HEK293 (cell line): ENCODE results near the gene QRICH1.
A peak's percentile ranks its signal among the peaks of the same experiment; 100 is the strongest.

Experiments
- GFI1B ChIP-seq: fragments of 450-650 bp; formaldehyde crosslinking; IDR thresholded peaks from 2 replicates; pipeline ENCODE4 v1.5.1; 2016; ENCODE audit warnings: missing biosample characterization, missing genetic modification characterization
- MYNN ChIP-seq: fragments of 450-650 bp; formaldehyde crosslinking; IDR thresholded peaks from 2 replicates; pipeline ENCODE4 v1.5.1; 2016; ENCODE audit warnings: missing biosample characterization, missing genetic modification characterization, borderline replicate concordance
- SCRT2 ChIP-seq: fragments of 450-650 bp; formaldehyde crosslinking; IDR thresholded peaks from 2 replicates; pipeline ENCODE4 v1.5.1; 2016; ENCODE audit warnings: missing biosample characterization, missing genetic modification characterization
- TRIM28 ChIP-seq: IDR thresholded peaks from 2 replicates; pipeline ENCODE4 v1.6.1; 2011; ENCODE audit warnings: low read length, control low read depth, borderline replicate concordance
- ZBTB44 ChIP-seq: fragments of 450-650 bp; IDR thresholded peaks from 2 replicates; pipeline ENCODE4 v1.5.1; 2018; ENCODE audit warnings: missing biosample characterization, mild to moderate bottlenecking, missing genetic modification characterization
- ZEB2 ChIP-seq: fragments of 450-650 bp; formaldehyde crosslinking; IDR thresholded peaks from 2 replicates; pipeline ENCODE4 v1.5.1; 2016; ENCODE audit warnings: missing biosample characterization, missing genetic modification characterization
- ZNF132 ChIP-seq: fragments of 450-650 bp; formaldehyde crosslinking; IDR thresholded peaks from 2 replicates; pipeline ENCODE4 v1.5.1; 2017; ENCODE audit warnings: missing biosample characterization, missing genetic modification characterization, borderline replicate concordance
- ZNF146 ChIP-seq: fragments of 450-650 bp; formaldehyde crosslinking; IDR thresholded peaks from 2 replicates; pipeline ENCODE4 v1.5.1; 2016; ENCODE audit warnings: missing biosample characterization, missing genetic modification characterization
- ZNF16 ChIP-seq: fragments of 450-650 bp; formaldehyde crosslinking; IDR thresholded peaks from 2 replicates; pipeline ENCODE4 v1.5.1; 2016; ENCODE audit warnings: low read depth, missing biosample characterization, missing genetic modification characterization
- ZNF174 ChIP-seq: fragments of 450-650 bp; formaldehyde crosslinking; IDR thresholded peaks from 2 replicates; pipeline ENCODE4 v1.5.0; 2017; ENCODE audit warnings: missing biosample characterization, mild to moderate bottlenecking, missing genetic modification characterization
- ZNF19 ChIP-seq: fragments of 450-650 bp; formaldehyde crosslinking; IDR thresholded peaks from 2 replicates; pipeline ENCODE4; 2016; ENCODE audit warnings: missing biosample characterization, missing genetic modification characterization, low read depth
- ZNF211 ChIP-seq: fragments of 450-650 bp; formaldehyde crosslinking; IDR thresholded peaks from 2 replicates; pipeline ENCODE4 v1.5.1; 2016; ENCODE audit warnings: low read depth, missing biosample characterization, missing genetic modification characterization
- ZNF223 ChIP-seq: fragments of 450-650 bp; formaldehyde crosslinking; IDR thresholded peaks from 2 replicates; pipeline ENCODE4 v1.5.1; 2016; ENCODE audit warnings: missing biosample characterization, missing genetic modification characterization
- ZNF266 ChIP-seq: fragments of 450-650 bp; formaldehyde crosslinking; IDR thresholded peaks from 2 replicates; pipeline ENCODE4 v1.5.1; 2016; ENCODE audit warnings: missing biosample characterization, missing genetic modification characterization, low read depth
- ZNF335 ChIP-seq: fragments of 450-650 bp; formaldehyde crosslinking; conservative IDR thresholded peaks from 2 replicates; pipeline ENCODE4 v1.5.1; 2016; ENCODE audit warnings: missing biosample characterization, missing genetic modification characterization
- ZNF501 ChIP-seq: fragments of 450-650 bp; formaldehyde crosslinking; IDR thresholded peaks from 2 replicates; pipeline ENCODE4 v1.5.1; 2016; ENCODE audit warnings: missing biosample characterization, missing genetic modification characterization
- ZNF558 ChIP-seq: fragments of 450-650 bp; formaldehyde crosslinking; IDR thresholded peaks from 2 replicates; pipeline ENCODE4 v1.5.1; 2016; ENCODE audit warnings: missing biosample characterization, missing genetic modification characterization
- ZNF571 ChIP-seq: fragments of 450-650 bp; formaldehyde crosslinking; IDR thresholded peaks from 2 replicates; pipeline ENCODE4 v1.5.0; 2017; ENCODE audit warnings: missing biosample characterization, missing genetic modification characterization
- ZNF585B ChIP-seq: fragments of 450-650 bp; formaldehyde crosslinking; IDR thresholded peaks from 2 replicates; pipeline ENCODE4 v1.5.1; 2016; ENCODE audit warnings: missing biosample characterization, missing genetic modification characterization
- ZNF610 ChIP-seq: fragments of 450-650 bp; formaldehyde crosslinking; IDR thresholded peaks from 2 replicates; pipeline ENCODE4 v1.5.1; 2016; ENCODE audit warnings: missing biosample characterization, missing genetic modification characterization, borderline replicate concordance
- ZNF645 ChIP-seq: fragments of 450-650 bp; formaldehyde crosslinking; IDR thresholded peaks from 2 replicates; pipeline ENCODE4; 2016; ENCODE audit warnings: missing biosample characterization, missing genetic modification characterization
- ZNF830 ChIP-seq: fragments of 450-650 bp; IDR thresholded peaks from 2 replicates; pipeline ENCODE4 v1.5.0; 2018; ENCODE audit warnings: missing biosample characterization, missing genetic modification characterization, low read depth, mild to moderate bottlenecking, moderate library complexity
- ZNF843 ChIP-seq: fragments of 450-650 bp; formaldehyde crosslinking; IDR thresholded peaks from 2 replicates; pipeline ENCODE4 v1.5.1; 2016; ENCODE audit warnings: missing biosample characterization, missing genetic modification characterization
- ZSCAN16 ChIP-seq: fragments of 450-650 bp; formaldehyde crosslinking; IDR thresholded peaks from 2 replicates; pipeline ENCODE4 v1.5.1; 2016; ENCODE audit warnings: missing biosample characterization, missing genetic modification characterization
- TF ChIP-seq, protein P1 (sequence below): fragments of 450-650 bp; formaldehyde crosslinking; IDR thresholded peaks from 2 replicates; pipeline ENCODE4 v1.5.1; 2016; ENCODE audit warnings: missing biosample characterization, missing genetic modification characterization
- TF ChIP-seq, protein P2 (sequence below): fragments of 450-650 bp; formaldehyde crosslinking; IDR thresholded peaks from 2 replicates; pipeline ENCODE4 v1.5.1; 2016; ENCODE audit warnings: missing biosample characterization, missing genetic modification characterization
- TF ChIP-seq, protein P3 (sequence below): fragments of 450-650 bp; formaldehyde crosslinking; IDR thresholded peaks from 2 replicates; pipeline ENCODE4 v1.5.1; 2016; ENCODE audit warnings: missing biosample characterization, missing genetic modification characterization
- TF ChIP-seq, protein P4 (sequence below): fragments of 450-650 bp; formaldehyde crosslinking; IDR thresholded peaks from 2 replicates; pipeline ENCODE4 v1.5.1; 2016; ENCODE audit warnings: missing biosample characterization, missing genetic modification characterization

The QRICH1 gene

GRCh38 chr3:49093853-49094767 lies at the start of gene QRICH1 (continued):
- peak; percentile 62 for TF ChIP-seq ZNF610 (tag by site-specific recombination)
- no peak for TF ChIP-seq MYNN (tag by site-specific recombination)
- peak; percentile 58; the same call in 1 of the 2 replicates for TF ChIP-seq ZBTB44 (tag by site-specific recombination)
- peak; percentile 30; the same call in 1 of the 2 replicates for TF ChIP-seq ZEB2 (tag by site-specific recombination)
- no peak for TF ChIP-seq SCRT2 (tag by site-specific recombination)
- TF ChIP-seq, protein P1, sequence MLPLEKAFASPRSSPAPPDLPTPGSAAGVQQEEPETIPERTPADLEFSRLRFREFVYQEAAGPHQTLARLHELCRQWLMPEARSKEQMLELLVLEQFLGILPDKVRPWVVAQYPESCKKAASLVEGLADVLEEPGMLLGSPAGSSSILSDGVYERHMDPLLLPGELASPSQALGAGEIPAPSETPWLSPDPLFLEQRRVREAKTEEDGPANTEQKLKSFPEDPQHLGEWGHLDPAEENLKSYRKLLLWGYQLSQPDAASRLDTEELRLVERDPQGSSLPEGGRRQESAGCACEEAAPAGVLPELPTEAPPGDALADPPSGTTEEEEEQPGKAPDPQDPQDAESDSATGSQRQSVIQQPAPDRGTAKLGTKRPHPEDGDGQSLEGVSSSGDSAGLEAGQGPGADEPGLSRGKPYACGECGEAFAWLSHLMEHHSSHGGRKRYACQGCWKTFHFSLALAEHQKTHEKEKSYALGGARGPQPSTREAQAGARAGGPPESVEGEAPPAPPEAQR: 0 out of 2 replicates have a peak, but pooled peaks have one; percentile 16
- TF ChIP-seq ZNF223 (tag by site-specific recombination): no peak
- no peak for TF ChIP-seq ZNF16 (tag by site-specific recombination)
- TF ChIP-seq ZNF571 (tag by site-specific recombination): no peak
- no peak for TF ChIP-seq ZNF211 (tag by site-specific recombination)
- peak; percentile 54; the same call in 1 of the 2 replicates for TF ChIP-seq ZNF501 (tag by site-specific recombination)
- TF ChIP-seq ZNF19 (tag by site-specific recombination): no peak
- TF ChIP-seq ZNF335 (tag by site-specific recombination): peak; percentile 75
- TF ChIP-seq, protein P2, sequence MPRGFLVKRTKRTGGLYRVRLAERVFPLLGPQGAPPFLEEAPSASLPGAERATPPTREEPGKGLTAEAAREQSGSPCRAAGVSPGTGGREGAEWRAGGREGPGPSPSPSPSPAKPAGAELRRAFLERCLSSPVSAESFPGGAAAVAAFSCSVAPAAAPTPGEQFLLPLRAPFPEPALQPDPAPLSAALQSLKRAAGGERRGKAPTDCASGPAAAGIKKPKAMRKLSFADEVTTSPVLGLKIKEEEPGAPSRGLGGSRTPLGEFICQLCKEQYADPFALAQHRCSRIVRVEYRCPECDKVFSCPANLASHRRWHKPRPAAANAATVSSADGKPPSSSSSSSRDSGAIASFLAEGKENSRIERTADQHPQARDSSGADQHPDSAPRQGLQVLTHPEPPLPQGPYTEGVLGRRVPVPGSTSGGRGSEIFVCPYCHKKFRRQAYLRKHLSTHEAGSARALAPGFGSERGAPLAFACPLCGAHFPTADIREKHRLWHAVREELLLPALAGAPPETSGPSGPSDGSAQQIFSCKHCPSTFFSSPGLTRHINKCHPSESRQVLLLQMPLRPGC (tag by site-specific recombination): no peak
- no peak for TF ChIP-seq ZNF558 (tag by site-specific recombination)
- TF ChIP-seq ZNF585B (tag by site-specific recombination): no peak
- no peak for TF ChIP-seq ZNF146 (tag by site-specific recombination)
- TF ChIP-seq ZSCAN16 (tag by site-specific recombination): no peak
- TF ChIP-seq ZNF843: no peak
- no peak for TF ChIP-seq ZNF174
- TF ChIP-seq GFI1B (tag by site-specific recombination): no peak
- no peak for TF ChIP-seq ZNF830
- TF ChIP-seq, protein P3, sequence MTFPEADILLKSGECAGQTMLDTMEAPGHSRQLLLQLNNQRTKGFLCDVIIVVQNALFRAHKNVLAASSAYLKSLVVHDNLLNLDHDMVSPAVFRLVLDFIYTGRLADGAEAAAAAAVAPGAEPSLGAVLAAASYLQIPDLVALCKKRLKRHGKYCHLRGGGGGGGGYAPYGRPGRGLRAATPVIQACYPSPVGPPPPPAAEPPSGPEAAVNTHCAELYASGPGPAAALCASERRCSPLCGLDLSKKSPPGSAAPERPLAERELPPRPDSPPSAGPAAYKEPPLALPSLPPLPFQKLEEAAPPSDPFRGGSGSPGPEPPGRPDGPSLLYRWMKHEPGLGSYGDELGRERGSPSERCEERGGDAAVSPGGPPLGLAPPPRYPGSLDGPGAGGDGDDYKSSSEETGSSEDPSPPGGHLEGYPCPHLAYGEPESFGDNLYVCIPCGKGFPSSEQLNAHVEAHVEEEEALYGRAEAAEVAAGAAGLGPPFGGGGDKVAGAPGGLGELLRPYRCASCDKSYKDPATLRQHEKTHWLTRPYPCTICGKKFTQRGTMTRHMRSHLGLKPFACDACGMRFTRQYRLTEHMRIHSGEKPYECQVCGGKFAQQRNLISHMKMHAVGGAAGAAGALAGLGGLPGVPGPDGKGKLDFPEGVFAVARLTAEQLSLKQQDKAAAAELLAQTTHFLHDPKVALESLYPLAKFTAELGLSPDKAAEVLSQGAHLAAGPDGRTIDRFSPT (tag by site-specific recombination): no peak
- TF ChIP-seq ZNF132: no peak
- TF ChIP-seq ZNF266: no peak
- no peak for TF ChIP-seq ZNF645 (tag by site-specific recombination)
- peak; percentile 90 for TF ChIP-seq TRIM28
- TF ChIP-seq, protein P4, sequence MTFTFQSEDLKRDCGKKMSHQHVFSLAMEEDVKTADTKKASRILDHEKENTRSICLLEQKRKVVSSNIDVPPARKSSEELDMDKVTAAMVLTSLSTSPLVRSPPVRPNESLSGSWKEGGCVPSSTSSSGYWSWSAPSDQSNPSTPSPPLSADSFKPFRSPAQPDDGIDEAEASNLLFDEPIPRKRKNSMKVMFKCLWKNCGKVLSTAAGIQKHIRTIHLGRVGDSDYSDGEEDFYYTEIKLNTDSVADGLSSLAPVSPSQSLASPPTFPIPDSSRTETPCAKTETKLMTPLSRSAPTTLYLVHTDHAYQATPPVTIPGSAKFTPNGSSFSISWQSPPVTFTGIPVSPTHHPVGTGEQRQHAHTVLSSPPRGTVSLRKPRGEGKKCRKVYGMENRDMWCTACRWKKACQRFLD (tag by site-specific recombination): no peak
